GM19043 (cell line): ENCODE results near the gene ELFN2.

Source experiments
- ATAC-seq: cut with Tn5 transposase; IDR thresholded peaks from one replicate; pipeline ENCODE4 v1.9.1; 2021; ENCODE audit warnings: low read depth; ENCODE audit not compliant: unreplicated experiment

Gene ELFN2

DNA sequence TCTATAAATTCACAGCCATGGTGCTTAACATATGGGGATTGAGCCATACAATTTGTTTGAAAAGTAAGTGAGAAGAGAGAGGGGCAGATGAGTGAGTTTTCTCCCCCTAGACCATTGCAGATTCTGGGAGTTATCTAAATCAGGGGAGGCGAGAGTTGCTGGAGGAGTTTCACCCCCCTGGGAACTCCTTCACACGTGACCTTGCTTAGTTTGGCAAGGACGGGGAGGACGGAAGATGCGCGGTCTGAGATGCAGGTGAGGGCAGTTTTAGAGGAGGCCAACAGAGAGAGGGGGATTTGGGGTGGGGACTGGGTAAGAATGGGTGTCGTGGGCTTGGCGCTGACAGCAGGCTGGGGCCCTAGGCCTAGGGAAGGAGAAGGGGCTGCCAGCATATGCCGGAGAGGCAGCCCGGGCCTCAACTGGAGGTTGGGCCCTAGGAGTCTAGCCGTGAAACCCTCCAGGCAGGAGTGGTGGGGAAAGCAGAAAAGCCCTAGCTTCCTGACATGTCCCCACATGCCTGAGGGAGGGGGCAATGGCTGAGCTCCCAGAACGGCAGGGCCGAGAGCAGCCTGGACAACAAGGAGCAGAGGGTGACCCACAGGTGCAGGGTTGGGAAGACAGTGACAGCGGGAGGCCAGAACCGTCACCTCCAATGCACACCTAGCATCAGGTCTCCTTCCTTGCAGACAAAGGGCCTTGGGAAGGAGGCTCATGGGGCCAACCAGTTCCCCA, 63.9 kb downstream of the ELFN2 start:
- ATAC-seq: no peak

DNA sequence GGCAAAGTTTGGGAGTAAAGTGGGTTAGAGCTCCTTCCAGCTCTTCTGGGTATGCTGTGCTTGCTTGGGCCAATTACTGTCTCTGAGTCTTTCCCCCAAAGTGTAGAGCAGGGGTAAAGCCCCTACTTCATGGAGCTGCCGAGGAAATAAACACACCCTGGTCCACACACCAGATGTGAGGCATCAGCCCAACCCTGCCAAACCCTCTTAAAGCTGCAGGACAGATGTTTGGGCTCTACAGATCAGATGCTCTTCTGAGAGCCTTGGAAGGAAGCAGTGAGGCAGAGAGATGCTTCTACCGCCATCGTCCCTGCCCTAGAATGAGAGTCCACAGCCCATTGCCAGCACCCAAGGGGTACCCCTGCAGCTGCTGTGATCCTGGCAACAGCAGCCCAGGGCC, 64.7 kb downstream of the ELFN2 start:
- no peak for ATAC-seq

DNA sequence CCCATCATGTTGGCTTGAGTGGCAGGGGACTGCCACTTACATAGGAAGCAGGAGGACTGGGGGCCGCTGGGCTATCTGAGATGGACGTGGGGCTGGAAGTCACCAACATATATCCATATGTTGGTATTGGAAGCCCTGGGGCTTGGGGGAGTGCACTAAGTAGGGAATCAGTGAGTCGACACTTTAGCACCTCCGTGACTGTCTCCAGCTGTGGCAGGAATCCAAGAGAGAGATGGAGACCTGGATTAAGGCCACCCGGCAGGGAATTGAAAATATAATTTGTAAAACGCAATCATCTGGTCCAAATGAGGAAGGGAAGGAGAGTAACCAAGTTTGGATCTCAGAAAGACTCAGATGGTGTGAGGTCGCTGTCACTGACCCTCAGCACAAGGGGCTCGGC, 68.4 kb downstream of the ELFN2 start:
- ATAC-seq: no peak

DNA sequence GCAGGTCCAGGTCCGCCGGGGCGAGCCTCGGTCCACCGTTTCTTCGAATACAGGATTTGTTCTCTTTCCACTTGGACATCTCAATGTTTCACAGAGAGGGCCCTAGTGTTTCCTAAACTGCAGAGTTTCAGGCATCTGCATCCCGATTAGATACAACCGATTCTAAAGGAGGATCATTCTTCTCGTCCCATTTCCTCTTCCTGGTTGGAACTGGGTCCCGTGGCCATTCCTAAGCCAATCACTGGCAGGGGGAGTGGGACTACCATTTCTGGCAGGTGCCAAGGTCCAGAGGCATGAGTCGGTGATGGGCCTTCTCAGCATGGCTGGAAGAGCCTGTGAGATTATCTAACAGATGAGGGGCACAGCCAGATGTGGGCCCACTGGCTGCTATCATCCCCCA, 68.9 kb downstream of the ELFN2 start:
- no peak for ATAC-seq

DNA sequence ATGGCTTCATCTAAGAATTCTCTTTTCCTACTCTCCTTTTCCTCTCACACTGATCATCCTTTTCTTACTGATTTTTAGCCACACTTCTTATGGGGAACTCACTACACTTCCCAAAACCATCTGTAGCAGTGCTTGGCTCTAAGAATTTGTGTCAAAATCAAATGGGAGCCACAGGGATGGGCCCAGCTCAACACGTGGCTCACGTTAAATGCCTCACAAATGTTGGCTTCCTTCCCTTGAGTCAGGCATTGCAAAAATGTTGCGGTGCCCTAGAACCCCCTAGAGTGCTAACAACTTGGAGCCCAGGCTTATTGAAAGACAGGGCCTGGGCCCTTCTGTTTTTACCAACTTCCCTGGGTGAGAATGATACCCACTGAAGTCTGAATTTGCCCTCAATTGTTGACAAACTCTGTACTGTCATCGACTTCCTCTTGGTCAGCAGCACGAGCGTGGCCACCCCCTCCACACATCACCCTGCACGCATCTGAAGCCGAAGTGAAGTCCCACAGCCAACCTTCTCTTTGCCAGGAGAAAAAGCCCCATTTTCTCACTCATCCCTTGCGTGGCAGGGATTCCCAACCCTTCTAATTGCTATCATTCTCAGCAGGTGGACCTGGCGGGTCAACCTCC, 69.7 kb downstream of the ELFN2 start:
- no peak for ATAC-seq

DNA sequence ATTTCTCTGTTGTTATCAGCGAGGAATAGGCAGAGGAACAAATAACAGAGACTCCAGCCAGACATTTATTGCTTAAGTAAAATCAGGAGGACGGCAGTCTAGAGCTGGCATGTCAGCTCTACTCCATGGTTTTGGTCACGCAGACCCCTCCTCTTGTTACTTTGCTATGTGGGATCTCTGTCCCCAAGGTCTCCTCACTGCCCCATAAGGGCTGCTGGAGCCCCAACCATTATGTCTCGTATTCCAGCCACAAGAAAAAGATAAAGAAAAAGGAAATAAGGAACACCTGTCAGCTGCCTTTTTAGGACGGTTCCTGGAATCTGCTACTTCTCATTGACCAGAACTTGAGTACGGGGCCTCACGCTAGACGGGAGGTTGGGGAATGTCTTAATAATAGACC, 70.4 kb downstream of the ELFN2 start:
- ATAC-seq: no peak

DNA sequence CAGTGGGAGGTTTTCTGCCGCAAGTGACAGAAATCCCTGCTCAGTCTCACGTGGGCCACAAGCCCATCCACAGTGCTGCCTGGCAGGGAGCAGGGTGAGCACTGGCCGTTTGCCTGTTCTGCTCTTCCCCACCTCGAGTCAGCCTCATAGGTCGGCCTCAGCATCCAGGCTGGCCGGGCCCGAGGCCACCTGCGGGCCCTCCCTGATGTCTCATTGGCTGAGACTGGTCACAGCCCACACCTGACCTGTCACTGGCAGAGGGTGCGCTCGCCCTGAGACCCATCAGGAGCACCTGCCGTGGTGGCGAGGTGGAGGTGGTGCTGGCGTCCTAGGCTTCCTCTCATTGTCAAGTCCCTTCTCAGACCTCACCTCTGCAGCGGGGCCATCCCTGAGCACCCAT, 72.1 kb downstream of the ELFN2 start:
- ATAC-seq: no peak

DNA sequence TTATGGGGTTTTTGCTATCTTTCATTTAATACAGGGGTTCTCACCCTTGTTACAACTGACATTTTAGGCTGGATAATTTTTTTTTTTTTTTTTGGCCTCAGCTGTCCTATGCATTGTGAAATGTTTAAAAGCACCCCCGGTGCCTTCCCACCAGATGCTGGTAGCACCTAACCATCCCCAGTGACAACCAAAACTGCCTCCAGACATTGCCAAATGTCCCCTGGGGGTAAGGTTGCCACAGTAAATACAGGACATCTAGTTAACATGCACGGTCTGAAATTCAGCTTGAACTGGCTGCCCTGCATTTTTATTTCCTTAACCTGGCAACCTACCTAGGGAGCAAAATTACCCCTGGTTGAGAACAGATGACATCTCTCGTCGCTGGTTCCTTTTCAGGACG, 72.6 kb downstream of the ELFN2 start:
- ATAC-seq: no peak

DNA sequence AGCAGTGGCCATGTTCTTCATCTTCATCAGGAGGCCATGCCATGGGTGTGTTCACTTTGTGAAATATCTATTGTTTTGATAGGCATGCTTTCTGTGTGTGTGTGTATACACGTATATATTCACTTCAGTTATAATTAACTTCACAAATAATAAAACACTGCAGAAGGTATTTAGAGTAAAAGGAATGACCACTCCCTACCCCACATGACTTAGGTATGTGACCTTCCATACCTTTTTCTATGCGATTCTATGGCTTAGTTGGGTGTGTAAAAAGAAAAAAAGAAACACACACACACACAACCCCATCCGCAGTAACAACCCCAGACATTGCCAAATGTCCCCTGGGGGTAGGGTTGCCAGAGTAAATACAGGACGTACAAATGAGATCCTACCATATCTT, 73.0 kb downstream of the ELFN2 start:
- ATAC-seq: no peak

DNA sequence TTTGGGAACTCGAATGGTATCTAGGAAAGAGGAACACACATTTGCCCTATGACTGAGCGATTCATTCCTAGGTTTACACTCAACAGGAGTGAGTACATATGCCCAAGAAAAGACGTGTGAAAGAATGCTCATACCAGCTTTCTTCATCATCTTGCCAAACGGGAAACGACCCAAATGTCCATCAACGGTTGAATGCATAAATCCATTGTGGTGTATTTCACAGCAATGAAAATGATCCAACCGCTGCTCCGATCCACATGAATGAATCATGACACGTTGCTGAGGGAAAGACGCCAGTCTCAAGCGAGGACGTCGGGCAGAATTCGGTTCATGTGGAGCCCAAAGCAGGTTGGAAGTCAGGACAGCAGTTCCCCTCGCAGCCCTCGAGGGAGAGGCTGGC, 73.4 kb downstream of the ELFN2 start:
- no peak for ATAC-seq

DNA sequence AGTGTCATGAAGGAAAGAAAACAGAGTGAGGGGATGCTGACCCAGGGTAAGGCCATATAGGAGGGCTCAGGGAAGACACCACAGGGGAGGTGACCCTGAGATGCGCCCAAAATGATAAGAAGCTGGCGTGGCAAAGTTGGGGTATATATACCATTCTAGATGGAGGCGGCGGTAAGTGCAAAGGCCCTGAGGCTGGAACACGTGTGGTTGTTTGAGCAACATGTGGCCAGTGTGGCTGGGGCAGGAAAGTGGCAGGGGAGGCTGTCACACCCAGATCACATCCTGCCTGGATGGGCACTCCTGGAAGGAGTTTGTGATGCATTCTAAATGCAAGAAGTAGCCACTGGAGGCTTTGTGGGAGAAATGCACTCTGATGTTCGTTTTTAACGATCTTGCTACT, 74.8 kb downstream of the ELFN2 start:
- ATAC-seq: no peak

DNA sequence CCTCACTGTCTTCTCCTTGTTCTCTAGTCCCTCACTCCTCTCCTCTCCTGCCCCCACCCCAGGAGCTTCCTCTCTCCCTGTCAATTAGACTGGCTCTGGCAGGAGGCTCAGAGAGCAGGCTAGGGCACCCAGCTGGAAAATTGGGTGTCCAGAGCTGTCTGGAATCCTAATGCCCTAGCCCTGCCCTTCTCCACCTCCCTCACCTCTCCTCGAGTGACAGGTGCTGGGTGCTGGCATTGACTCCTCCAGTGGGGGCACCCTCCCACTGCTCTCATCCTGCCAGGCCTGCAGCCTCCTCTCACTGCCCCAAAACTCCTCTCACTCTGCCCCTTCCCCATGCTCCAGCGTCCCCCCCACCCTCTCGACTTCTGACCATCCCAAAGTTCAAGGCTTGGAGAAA, 76.0 kb downstream of the ELFN2 start:
- no peak for ATAC-seq

DNA sequence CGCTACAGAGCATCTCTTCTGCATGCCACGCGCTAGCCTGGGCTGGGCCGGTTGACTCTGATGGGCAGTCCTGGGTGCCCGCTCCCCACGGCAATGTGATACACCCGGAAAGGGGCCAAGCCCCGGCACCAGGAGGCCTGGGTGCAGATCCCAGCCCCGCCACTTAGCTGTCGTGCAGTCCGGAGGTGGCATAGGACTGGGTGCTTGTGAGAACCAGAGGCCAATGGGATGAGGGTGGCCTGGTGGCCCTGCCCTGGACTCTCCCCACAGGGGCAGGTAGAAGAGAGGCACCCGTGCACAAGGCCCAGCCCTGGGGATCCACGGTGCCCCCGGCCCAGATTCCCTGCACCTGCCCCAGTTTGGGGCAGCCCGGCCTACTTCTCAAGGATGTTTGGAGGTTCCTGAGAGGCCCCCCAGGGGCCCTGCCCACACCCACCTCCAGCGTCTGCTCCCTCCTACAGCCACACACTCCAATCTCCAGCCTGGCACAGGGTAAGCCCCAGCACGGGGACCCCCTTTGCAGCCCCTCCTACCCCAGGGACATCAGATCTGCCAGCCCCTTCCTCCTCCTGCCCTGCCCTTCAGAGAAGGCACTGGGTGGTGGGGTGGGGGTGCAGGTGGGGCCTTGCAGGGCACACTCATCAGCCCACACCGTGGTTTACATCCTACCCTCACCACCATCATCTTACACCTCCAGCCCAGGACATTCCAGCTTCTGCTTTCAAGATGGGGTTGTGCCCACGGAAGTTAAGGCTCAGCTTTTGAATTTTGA, 78.0 kb downstream of the ELFN2 start:
- ATAC-seq: no peak

DNA sequence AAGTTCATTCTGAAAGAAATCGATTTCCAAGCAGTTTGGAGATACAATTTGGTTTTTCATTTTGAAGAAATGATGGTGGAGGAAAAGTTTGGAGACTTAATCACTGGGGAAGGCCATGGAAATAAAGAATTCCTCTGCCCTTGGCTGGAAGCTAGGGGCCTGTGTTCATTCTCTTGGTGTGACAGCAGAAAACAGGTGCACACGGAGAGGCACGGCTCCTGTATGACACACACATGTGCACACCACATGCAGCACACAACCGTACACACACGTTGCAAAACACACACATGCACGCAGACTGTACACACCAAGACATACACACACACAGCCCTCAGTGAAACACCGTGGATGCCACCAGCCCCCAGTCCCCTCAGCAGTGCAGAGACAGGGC, 80.8 kb downstream of the ELFN2 start:
- no peak for ATAC-seq

DNA sequence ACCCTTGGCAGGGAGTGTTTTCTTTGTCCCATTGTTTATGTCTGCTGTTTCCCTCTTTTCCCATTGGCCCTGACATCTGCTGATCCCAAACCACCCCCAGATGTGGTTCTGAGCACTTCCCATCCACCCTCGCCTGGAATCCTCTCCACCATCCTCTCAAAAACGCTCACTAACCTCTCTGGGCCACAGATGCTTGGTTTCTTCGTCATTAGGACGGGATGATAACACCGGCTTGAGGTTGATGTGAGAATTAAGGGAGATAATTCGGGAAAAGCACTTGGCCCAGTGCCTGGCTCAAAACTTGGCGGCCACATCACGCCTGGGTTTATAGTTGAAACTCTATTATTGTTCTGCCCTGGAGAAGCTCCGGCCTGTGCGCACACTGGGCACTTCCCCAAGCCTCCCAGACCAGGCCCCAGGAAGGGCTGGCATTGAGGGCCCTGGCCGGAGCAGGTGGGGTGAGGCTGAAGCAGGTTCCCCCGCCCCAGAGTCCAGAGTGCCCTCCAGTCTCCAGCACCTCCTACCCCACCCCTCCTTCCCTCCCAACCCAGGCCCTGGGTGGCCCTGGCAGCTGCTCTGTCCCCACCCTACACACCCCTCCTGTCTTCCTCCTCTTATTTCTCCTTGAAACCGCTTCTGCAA, 81.3 kb downstream of the ELFN2 start:
- no peak for ATAC-seq

DNA sequence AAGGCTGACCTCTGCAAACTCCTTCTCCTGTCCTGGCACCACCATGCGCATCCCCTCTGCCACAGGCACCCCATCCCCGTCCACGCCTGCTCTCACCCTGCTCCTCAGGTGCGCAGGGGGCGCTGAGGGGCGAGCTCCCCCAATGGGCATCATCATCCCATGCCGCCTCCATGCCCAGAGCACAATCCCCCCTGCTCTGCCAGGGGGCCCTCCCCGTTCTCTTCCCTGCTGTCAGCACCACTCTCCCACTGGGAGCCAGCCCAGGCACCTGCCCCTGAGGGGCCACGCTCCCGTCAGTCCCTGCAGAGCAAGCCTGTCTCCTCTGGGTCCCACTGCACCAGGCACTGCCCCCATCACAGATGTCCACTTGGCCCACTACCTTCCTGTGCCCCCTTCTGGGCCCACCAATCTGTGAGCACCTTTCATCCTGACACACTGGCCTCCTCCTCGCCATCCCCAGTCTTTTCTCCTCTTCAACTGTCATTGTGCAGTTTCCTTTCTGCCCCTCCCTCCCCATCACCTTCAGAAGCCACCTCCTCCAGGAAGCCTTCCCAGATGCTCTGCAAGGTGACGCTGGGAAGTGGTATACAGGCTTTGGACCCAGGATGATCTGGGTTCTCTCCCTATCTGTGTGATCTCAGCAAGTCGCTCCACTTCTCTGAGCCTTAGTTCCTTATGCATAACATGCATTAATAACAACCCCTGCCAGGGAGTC, 82.4 kb downstream of the ELFN2 start:
- ATAC-seq: no peak

DNA sequence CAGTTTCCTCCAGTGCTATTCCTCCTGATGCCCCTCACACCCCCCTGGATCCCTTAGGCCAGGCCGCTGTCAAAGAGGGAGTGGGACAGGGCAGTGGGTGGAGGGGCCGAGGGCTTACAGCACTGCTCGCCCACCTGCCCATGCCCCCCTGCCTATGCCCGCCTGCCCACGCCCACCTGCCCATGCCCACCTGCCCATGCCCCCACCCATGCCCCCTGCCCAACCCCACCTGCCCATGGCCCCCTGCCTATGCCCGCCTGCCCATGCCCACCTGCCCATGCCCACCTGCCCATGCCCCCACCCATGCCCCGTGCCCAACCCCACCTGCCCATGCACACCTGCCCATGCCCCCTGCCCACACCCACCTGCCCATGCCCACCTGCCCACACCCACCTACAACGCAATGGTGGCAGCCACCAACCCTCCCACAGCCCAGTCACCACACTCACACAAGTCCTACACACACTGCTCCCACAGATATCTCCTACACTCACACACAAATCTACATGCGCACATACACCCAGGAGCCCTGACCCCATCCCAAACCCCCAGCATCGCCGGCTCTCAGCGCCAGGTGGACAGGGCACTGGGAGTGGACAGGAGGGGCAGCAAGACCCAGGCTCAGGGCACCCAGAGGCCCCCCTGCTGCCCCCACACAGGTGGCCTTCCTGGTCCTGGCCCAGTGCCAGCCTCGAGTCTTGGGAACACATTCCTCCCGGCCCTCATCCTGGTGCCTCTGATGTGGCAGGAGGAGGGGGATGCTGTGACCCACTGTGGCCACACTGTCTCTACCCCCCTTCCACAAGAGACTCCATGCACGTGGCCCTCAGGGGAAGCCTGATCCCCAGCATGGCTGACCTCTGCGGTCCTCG, 83.2 kb downstream of the ELFN2 start:
- ATAC-seq: no peak

DNA sequence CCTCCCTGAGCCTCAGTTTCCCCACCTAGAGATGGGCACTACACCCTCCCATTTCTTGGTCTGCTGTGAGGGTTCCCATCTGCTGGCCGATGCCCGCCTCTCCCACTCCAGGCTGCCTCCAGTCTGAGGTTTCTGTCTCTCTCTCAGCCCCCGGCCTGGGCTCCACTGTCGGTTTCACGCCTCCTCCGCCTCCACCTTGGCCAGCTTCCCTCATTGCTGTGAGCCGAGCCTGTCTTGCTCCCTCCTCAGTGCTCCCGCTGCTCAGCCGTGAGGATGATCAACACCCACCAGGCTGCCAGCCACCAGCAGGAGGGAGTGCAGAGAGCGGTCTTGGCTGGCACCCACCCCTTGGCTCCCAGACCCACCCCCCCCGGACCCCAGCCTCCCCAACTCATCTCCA, 83.9 kb downstream of the ELFN2 start:
- ATAC-seq: no peak

DNA sequence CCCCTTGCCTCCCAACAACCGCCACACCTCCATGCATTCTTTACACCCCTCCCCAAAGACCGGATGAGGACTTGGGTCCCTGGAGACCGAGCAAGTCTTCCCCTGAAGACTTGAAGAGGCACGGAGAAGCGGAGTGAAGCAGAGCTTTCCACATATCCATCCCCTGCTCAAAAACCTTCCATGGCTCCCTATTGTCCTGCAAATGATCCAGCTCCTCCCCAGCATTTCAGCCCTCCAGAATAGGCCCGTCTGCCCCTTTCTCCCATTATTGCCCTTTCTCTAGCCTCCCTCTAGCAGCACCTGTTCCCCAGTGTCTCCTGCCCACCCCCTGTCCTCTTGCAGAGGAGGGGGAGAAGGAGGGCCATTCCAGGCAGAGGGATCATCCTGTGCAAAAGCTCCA, 85.2 kb downstream of the ELFN2 start:
- no peak for ATAC-seq
